GM12801 (cell line): ENCODE data around the gene POMT1.

Experiments used
- TF ChIP-seq, protein P1 (sequence below): IDR thresholded peaks from one replicate; pipeline ENCODE4 v1.5.1; 2011; ENCODE audit warnings: control low read depth; ENCODE audit not compliant: insufficient read length; ENCODE audit errors: extremely low read depth

The POMT1 gene

DNA sequence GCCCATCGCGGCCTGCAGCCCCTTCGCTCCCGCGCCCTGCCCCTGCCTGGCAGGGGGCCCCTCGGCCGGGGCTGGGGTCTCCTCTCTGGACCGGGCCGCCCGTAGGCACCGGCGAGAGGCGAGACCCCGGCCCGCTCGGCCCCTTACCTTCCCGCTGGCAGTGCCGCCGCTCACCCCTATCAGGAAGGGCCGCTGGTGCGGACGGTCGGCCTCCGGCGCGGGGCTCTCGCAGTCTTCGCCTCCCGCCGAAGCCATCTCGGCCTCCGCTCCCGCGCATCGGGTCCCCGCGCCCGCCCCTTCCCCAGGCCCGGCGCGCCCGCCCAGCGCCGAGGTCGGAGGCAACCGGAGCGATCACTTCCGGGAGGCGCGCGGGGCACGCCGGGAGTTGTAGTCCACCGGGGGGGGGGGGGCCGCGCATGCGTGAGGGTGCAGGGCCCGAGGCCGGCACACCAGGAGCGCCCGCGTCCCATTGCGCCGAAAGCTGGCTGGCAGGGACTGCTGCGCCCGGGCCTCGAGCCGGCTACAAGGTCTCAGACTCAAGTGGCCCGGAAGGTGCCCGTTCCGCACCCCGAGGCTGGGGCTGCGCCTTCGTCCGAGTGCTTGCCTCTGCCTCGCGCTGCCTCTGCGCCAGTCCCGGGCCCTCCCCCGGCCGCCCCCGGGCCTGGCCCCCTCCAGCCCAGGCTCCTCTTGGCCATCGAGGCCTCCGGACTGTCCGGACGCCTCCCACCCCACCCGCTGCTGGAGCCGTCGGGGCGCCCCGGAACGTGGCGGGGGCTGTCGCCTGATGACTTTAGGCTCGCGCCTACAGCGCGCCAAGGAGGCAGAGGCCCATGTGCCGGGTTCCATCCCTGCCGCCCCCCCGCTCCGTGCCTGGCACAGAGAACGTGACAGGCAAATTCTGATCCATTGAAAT lies 28.5 kb downstream of the POMT1 start, which contains the start of gene UCK1:
Gene UCK1, minus strand, starts transcription at position 344 of the 913 bp plus-strand sequence. Its CDS starts 89 bp downstream, at position 255.
- TF ChIP-seq, protein P1, sequence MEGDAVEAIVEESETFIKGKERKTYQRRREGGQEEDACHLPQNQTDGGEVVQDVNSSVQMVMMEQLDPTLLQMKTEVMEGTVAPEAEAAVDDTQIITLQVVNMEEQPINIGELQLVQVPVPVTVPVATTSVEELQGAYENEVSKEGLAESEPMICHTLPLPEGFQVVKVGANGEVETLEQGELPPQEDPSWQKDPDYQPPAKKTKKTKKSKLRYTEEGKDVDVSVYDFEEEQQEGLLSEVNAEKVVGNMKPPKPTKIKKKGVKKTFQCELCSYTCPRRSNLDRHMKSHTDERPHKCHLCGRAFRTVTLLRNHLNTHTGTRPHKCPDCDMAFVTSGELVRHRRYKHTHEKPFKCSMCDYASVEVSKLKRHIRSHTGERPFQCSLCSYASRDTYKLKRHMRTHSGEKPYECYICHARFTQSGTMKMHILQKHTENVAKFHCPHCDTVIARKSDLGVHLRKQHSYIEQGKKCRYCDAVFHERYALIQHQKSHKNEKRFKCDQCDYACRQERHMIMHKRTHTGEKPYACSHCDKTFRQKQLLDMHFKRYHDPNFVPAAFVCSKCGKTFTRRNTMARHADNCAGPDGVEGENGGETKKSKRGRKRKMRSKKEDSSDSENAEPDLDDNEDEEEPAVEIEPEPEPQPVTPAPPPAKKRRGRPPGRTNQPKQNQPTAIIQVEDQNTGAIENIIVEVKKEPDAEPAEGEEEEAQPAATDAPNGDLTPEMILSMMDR, result no peak

- TF ChIP-seq, protein P1, result no peak
Observed at GRCh38 chr9:131534721-131535237, 32.1 kb downstream of the POMT1 start.

- TF ChIP-seq, protein P1, result no peak
Observed at GRCh38 chr9:131537946-131538345, 35.2 kb downstream of the POMT1 start.

DNA sequence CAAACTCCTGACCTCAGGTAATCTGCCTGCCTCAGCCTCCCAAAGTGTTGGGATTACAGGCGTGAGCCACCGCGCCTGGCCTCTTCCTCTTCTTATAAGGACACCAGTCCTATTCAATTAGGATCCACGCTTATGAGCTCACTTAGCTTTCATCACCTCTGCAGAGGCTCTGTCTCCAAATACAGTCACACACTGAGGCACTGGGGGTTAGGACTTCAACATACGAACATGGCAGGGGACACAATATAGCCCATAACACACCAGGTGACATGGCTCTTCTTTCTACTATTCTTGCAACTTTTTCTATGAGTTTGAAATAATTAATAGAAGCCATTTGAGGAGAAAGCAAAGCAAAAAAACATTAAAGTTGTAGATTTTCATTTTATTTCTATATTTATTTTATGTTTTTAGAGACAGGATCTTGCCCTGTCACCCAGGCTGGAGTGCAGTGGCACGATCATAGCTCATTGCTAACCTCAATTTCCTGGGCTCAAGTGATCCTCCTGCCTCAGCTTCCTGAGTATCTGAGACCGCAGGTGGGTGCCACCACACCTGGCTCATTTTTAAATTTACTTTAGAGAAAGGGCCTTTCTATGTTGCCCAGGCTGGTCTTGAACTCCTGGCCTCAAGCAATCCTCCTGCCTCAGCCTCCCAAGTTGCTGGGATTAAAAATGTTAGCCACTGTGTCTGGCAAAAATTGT lies 36.7 kb downstream of the POMT1 start:
- TF ChIP-seq, protein P1, result no peak

DNA sequence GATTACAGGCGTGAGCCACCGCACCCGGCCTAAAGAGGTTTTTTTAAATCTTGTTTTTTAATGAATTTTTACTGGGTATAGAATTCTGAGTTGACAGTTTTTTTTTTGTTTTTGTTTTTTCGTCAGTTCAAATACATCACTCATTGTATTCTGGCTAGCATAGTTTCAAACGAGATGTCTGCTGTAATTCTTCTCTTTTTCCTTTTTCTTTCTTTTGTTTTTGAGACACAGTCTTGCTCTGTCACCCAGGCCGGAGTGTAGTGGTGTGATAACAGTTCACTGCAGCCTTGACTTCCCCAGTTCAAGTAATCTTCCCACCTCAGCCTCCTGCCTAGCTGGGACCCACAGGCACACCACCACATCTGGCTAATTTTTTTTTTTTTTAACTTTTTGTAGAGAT lies 40.4 kb downstream of the POMT1 start:
- TF ChIP-seq, protein P1, result no peak

- TF ChIP-seq, protein P1, result no peak
Observed at GRCh38 chr9:131545003-131545785, 42.5 kb downstream of the POMT1 start, which contains the start of gene PRRT1B. Gene PRRT1B, plus strand, starts transcription at chr9:131545523. Its CDS starts 93 bp downstream, at chr9:131545616.
